Neural progenitor cell (in vitro differentiated cells): Measurements from ENCODE around the gene YTHDF1.

Experiments used
- CTCF ChIP-seq: fragments of 200-600 bp; sonication (generic); IDR thresholded peaks from 2 replicates; pipeline ENCODE4 v1.5.1; 2017; ENCODE audit warnings: antibody characterized with exemption, mild to moderate bottlenecking
- EZH2phosphoT487 ChIP-seq: fragments of 200-600 bp; sonication (generic); IDR thresholded peaks from 2 replicates; pipeline ENCODE4 v1.6.1; 2017; ENCODE audit warnings: antibody characterized with exemption

- TF ChIP-seq CTCF, result no peak
- TF ChIP-seq EZH2phosphoT487, result no peak
Measured at GRCh38 chr20:63216041-63216848, at the start of gene YTHDF1.
